HG03139 (cell line): Measurements from ENCODE around the gene ERG.

Source experiments
- ATAC-seq: cut with Tn5 transposase; IDR thresholded peaks from one replicate; pipeline ENCODE4 v1.9.1; 2021; ENCODE audit not compliant: unreplicated experiment

ERG gene

DNA sequence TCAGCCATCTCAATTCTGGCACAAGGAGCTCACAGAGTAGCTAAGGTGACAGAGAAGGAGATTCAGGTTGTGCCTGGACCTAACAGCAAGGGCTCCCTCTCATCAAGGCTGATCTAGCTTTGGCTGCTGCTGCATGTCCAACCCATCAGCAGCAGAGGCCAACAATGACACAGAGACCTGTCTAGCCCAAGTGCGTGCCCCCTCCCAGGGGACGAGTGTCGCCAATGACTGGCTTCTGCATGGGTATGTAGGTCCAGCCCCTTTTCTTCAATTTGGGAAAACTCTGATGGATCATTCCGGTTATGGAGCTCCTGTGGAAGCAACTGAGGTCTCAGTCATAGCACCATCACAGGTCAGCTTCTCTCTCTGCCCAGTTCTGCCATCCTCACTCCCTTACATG, 158.1 kb downstream of the ERG start:
- no peak for ATAC-seq

GRCh38 chr21:38337793-38338192, 160.5 kb downstream of the ERG start:
- ATAC-seq = no peak

- ATAC-seq = no peak
Measured at GRCh38 chr21:38334866-38335265, 163.4 kb downstream of the ERG start.

DNA sequence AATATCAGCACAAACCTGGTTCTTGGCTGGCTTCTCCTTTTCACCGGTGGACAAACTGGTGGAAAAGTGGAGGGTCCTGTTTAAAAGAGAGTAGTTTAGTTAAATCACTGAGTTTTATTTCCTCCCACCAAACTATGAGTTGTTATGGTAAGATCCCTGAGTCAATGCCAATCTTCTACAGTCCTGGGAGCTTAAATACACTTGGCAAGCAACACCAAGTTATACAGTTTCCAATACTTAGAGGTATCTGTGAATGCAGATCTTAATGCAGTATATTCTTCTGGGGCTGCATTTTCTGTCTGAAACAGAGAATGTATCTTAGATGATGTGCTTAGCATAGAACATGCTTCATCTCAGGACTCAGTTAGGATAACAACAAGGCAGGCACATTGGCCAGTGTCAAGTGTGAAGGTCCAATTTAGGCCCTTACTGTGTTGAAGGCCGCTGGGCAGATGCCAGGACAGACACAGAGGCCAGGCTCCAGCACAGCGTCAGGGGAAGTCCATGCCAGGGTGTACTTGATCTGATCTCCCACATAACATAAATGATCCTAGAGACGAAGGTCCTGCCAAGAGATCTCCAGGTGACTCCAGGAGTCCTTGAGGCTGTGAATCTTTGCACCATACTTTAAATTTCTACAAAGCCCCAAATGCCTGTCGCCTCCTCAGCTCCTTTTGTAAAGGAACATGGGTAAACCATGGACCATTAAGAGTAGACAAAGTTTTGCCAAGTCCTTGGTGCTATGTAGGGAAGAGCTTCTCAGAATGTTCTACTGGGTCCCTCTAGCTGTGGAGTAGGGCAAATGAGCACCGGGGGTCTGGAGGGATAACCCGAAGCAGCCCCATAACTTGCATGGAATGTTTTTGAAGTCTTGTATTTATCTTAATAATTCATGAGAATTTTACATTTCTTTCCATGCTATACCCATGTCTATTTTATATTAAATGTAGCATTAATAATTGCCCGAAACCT, 164.7 kb downstream of the ERG start:
- ATAC-seq = no peak

- no peak for ATAC-seq
Measured at GRCh38 chr21:38330666-38331065, 167.6 kb downstream of the ERG start.
